HFF-Myc (cell line): Measurements from ENCODE around the gene ASTN1.

Experiments
- DNase-seq: peaks from one replicate; pipeline ENCODE4 v3.0.0-alpha.2; 2011; ENCODE audit warnings: low read depth; ENCODE audit errors: extremely low read depth
- H3K4me3 ChIP-seq: replicated peaks from 2 replicates; pipeline ENCODE4 v1.5.1; 2011; ENCODE audit warnings: low read depth, mild to moderate bottlenecking, control low read depth, low read length
- CTCF ChIP-seq: IDR thresholded peaks from 2 replicates; pipeline ENCODE4 v1.5.1; 2012; ENCODE audit warnings: mild to moderate bottlenecking, low read depth, low read length, control low read depth; ENCODE audit errors: missing control alignments

ASTN1 gene

GRCh38 chr1:176885341-176885740, 279.2 kb downstream of the ASTN1 start:
- no peak for DNase-seq
- no peak for TF ChIP-seq CTCF
- H3K4me3 ChIP-seq: no peak overlapping the region

DNA sequence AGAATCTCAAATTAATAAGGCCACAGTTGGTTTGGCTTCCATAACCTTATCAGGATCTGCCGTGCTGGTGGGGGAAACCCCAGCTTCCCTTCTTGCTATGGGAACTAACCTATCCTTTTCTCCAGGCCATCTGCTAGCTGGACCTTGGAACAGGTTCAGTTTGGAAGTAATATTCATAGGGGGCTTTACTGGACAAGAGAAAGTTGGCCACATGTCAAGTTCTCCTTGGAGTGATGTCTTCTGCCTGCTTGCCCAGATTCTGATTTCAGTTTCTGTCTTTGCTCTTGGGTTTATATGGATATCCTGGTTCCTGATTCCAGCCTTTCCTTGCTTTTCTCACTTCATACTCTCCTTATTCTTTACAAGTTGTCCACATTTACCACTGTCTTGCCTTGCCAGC, 279.6 kb downstream of the ASTN1 start:
- no peak for TF ChIP-seq CTCF
- no peak overlapping the region for H3K4me3 ChIP-seq
- no peak for DNase-seq

DNA sequence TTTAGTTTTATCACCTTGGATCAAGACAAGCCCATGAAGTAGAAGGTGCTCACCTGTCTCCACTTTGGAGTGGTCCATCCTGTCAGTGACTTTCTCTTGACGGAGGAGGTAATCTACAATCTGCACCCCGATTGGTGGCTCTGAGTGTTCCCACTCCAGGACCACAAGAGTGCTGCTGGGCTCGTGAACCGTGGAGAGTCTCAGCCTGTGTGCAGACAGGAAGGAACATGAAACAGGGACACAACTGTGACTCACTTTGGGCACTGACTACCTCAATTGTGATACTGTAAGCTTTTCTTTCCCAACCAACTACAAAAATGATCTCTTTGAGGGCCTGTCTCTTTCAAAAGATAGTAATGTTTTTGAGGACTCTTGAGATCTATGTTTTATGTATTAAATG, 280.2 kb downstream of the ASTN1 start:
- TF ChIP-seq CTCF: no peak
- H3K4me3 ChIP-seq: no peak overlapping the region
- DNase-seq: no peak

DNA sequence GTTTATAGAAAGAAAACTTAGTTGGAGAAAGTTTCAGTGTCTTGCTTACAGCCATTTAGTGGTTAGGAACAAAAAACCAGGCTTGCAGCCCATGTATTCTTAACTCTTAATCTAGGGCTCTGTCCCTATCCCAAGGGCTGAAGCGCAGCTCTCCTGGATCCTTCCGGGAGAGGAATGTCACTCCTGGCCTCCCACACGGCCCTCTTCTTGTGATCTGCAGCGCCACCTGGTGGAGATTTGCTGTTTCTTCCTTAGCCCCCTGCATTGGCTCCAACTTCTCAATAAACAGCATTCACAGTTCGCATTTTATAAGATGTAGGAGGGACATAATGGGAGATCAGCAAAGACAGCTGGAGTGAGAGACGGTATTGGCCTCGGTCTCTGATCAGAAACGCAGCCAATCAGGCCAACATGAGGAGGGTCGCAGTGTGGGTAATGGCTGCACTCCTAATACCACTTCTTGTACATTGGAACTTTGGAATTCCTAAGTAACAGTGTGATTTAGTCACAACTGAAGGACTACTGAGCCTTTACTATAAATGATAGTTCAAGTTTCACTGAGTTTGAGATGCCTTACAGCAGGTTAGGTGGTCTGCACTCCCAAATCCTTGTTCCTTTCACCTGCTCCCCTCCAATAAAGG, 283.4 kb downstream of the ASTN1 start:
- DNase-seq: peak; percentile 44

GRCh38 chr1:176879784-176880620, 284.5 kb downstream of the ASTN1 start:
- TF ChIP-seq CTCF: no peak
- no peak overlapping the region for H3K4me3 ChIP-seq
- DNase-seq: no peak

More for the DNA sequence above, 283.4 kb downstream of the ASTN1 start:
- peak; percentile 89 for TF ChIP-seq CTCF
- H3K4me3 ChIP-seq: no peak overlapping the region

- TF ChIP-seq CTCF: no peak
- no peak for DNase-seq
- no peak overlapping the region for H3K4me3 ChIP-seq
Measured at GRCh38 chr1:176878750-176879536, 285.6 kb downstream of the ASTN1 start.
